K562 (cell line): ENCODE results near the gene TECPR1. TPM values are rescaled to one million over a fixed set of nuclear protein-coding genes. Genes with fewer than 3 reads are reported as not detected.
A peak's percentile ranks its signal among the peaks of the same experiment; 100 is the strongest.

ENCODE experiments used
- ARID1B ChIP-seq: fragments of 450-650 bp; IDR thresholded peaks from 2 replicates; pipeline ENCODE4 v1.6.1; 2016; ENCODE audit warnings: antibody characterized with exemption, mild to moderate bottlenecking, inconsistent platforms
- CBFA2T3 ChIP-seq: fragments of 450-650 bp; IDR thresholded peaks from 2 replicates; pipeline ENCODE4 v1.6.1; 2017
- DIDO1 ChIP-seq: fragments of 450-650 bp; IDR thresholded peaks from 2 replicates; pipeline ENCODE4 v1.6.1; 2016; ENCODE audit warnings: low read depth, missing biosample characterization, missing genetic modification characterization
- DPF2 ChIP-seq: fragments of 450-650 bp; IDR thresholded peaks from 2 replicates; pipeline ENCODE4 v1.6.1; 2016
- HDAC1 ChIP-seq, 2 experiments: fragments of 450-650 bp; IDR thresholded peaks; 2 replicates each; pipeline ENCODE4 v1.6.1; 2016 to 2017; ENCODE audit warnings: inconsistent platforms in 1 of 2, mild to moderate bottlenecking in 1 of 2, moderate library complexity in 1 of 2
- KDM1A ChIP-seq, 2 experiments: fragments of 450-650 bp; IDR thresholded peaks; 2 replicates each; pipeline ENCODE4 v1.6.1; 2016; ENCODE audit warnings: mild to moderate bottlenecking in 2 of 2
- KLF16 ChIP-seq: IDR thresholded peaks from 2 replicates; pipeline ENCODE4 v1.6.1; 2016; ENCODE audit warnings: antibody characterized with exemption
- MCM3 ChIP-seq: fragments of 450-650 bp; IDR thresholded peaks from 2 replicates; pipeline ENCODE4 v1.6.1; 2016
- MECOM ChIP-seq: fragments of 250-450 bp; sonication (Bioruptor Pico); IDR thresholded peaks from 2 replicates; pipeline ENCODE4 v1.8.0; 2022; ENCODE audit warnings: inconsistent platforms
- MEF2A ChIP-seq: IDR thresholded peaks from 2 replicates; pipeline ENCODE4 v1.6.1; 2011; ENCODE audit warnings: low read depth, mild to moderate bottlenecking, low read length, moderate library complexity; ENCODE audit not compliant: control insufficient read depth
- NCOR1 ChIP-seq: fragments of 450-650 bp; IDR thresholded peaks from 2 replicates; pipeline ENCODE4 v1.6.1; 2016; ENCODE audit warnings: mild to moderate bottlenecking, moderate library complexity
- SMAD3 ChIP-seq: fragments of 450-650 bp; formaldehyde crosslinking; conservative IDR thresholded peaks from 2 replicates; pipeline ENCODE4 v1.4.0; 2020; ENCODE audit warnings: mild to moderate bottlenecking
- SMARCA4 ChIP-seq: fragments of 450-650 bp; IDR thresholded peaks from 2 replicates; pipeline ENCODE4 v1.6.1; 2016
- SMARCE1 ChIP-seq: fragments of 450-650 bp; IDR thresholded peaks from 2 replicates; pipeline ENCODE4 v1.7.1; 2016; ENCODE audit warnings: mild to moderate bottlenecking
- ZNF766 ChIP-seq: fragments of 200-800 bp; sonication (Bioruptor generic); conservative IDR thresholded peaks from 2 replicates; pipeline ENCODE4 v1.6.1; 2016; ENCODE audit warnings: missing genetic modification characterization, missing compliant biosample characterization
- polyA plus RNA-seq, 8 experiments: library from polyadenylated mRNA; depleted of rRNA in 4 of 8; stranded (reverse) in 5 of 8; unstranded in 3 of 8; fragments of >200 nt; fragmentation: Nextera tagmentation in 2 of 8; fragmentation: Illumina TruSeq in 1 of 8; extraction: Ambion mirVana in 2 of 8; extraction: Trizol in 1 of 8; gene quantifications; 2 replicates each; pipeline versions ENCODE4 v1.2.1 to v1.2.3, GENCODE V29; 2011 to 2014; ENCODE audit warnings: inconsistent platforms in 1 of 8, missing spikeins in 1 of 8
- total RNA-seq, 7 experiments: library from RNA; depleted of rRNA in 6 of 7; stranded (reverse); fragments of >200 nt in 6 of 7; fragmentation: Illumina TruSeq in 2 of 7; extraction: Trizol in 2 of 7; gene quantifications; 2 replicates each; pipeline versions ENCODE4 v1.2.1 to v1.2.3, GENCODE V29; 2011 to 2021; ENCODE audit warnings: low replicate concordance in 1 of 7
- TF ChIP-seq, protein P1 (sequence below): fragments of 450-650 bp; IDR thresholded peaks from 2 replicates; pipeline ENCODE4 v1.6.1; 2016; ENCODE audit warnings: borderline replicate concordance
- TF ChIP-seq, protein P2 (sequence below): fragments of 250-450 bp; sonication (Bioruptor Pico); IDR thresholded peaks from 2 replicates; pipeline ENCODE4 v1.9.0; 2021; ENCODE audit warnings: mild to moderate bottlenecking, inconsistent platforms
- TF ChIP-seq, protein P3 (sequence below), 2 experiments: fragments of 450-650 bp; IDR thresholded peaks; 2 replicates each; pipeline ENCODE4 v1.6.1; 2016

Gene TECPR1
- total and polyA plus RNA-seq, 9 of the 15 experiments (the other 6 are each of a cell fraction or from before 2014, with no cell fraction given): 0.17 to 15.0 (median 2.2) TPM

DNA sequence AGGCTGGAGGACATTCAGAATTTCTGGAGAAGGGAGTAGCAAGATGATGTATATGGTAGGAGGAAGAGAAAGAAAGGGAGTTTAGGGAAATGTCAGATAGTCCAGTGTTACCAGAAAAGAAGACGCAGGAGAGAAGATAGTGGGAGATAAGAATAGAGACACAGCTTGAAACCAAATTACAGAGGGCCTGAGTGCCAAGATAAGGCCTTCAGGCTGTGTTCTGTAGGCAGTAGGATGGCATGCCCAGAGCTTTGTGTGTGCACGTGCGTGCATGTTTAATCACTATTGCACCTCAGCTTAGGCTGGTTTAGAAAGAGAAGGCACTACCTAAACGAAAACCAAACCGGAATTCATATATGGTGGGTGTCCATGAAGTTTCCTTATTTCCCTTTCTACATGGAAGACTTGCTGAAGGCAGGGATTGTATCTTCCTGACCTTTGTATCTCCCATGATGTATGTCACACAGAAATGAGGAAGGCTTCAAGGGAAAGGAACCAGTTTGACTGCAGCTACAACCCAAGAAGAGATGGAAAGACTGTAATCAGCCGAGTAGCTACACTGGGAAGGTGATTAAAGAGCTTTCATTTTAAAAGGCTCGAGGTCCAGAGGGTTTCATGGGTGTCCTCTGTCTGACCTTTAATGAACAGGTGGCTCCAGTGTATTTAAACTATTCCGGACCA lies 76.6 kb downstream of the TECPR1 start (continued):
- TF ChIP-seq, protein P1, sequence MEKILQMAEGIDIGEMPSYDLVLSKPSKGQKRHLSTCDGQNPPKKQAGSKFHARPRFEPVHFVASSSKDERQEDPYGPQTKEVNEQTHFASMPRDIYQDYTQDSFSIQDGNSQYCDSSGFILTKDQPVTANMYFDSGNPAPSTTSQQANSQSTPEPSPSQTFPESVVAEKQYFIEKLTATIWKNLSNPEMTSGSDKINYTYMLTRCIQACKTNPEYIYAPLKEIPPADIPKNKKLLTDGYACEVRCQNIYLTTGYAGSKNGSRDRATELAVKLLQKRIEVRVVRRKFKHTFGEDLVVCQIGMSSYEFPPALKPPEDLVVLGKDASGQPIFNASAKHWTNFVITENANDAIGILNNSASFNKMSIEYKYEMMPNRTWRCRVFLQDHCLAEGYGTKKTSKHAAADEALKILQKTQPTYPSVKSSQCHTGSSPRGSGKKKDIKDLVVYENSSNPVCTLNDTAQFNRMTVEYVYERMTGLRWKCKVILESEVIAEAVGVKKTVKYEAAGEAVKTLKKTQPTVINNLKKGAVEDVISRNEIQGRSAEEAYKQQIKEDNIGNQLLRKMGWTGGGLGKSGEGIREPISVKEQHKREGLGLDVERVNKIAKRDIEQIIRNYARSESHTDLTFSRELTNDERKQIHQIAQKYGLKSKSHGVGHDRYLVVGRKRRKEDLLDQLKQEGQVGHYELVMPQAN: no peak
- TF ChIP-seq HDAC1 (IDR thresholded peaks at IDR 0.05): peak in 1 of 2 experiments; percentile 50; a peak in 1 of 4 replicates
- TF ChIP-seq DPF2: peak; percentile 65
- peak; percentile 67; the same call in 1 of the 2 replicates for TF ChIP-seq NCOR1
- TF ChIP-seq, protein P2, sequence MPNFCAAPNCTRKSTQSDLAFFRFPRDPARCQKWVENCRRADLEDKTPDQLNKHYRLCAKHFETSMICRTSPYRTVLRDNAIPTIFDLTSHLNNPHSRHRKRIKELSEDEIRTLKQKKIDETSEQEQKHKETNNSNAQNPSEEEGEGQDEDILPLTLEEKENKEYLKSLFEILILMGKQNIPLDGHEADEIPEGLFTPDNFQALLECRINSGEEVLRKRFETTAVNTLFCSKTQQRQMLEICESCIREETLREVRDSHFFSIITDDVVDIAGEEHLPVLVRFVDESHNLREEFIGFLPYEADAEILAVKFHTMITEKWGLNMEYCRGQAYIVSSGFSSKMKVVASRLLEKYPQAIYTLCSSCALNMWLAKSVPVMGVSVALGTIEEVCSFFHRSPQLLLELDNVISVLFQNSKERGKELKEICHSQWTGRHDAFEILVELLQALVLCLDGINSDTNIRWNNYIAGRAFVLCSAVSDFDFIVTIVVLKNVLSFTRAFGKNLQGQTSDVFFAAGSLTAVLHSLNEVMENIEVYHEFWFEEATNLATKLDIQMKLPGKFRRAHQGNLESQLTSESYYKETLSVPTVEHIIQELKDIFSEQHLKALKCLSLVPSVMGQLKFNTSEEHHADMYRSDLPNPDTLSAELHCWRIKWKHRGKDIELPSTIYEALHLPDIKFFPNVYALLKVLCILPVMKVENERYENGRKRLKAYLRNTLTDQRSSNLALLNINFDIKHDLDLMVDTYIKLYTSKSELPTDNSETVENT (CRISPR knock-in tag): no peak
- peak; percentile 53; the same call in 1 of the 2 replicates for TF ChIP-seq SMARCA4
- TF ChIP-seq SMARCE1: 0 out of 2 replicates have a peak, but pooled peaks have one; percentile 35
- peak; percentile 43; the same call in 1 of the 2 replicates for TF ChIP-seq MECOM (CRISPR knock-in tag)
- TF ChIP-seq ARID1B: peak; percentile 82
- TF ChIP-seq, protein P3, sequence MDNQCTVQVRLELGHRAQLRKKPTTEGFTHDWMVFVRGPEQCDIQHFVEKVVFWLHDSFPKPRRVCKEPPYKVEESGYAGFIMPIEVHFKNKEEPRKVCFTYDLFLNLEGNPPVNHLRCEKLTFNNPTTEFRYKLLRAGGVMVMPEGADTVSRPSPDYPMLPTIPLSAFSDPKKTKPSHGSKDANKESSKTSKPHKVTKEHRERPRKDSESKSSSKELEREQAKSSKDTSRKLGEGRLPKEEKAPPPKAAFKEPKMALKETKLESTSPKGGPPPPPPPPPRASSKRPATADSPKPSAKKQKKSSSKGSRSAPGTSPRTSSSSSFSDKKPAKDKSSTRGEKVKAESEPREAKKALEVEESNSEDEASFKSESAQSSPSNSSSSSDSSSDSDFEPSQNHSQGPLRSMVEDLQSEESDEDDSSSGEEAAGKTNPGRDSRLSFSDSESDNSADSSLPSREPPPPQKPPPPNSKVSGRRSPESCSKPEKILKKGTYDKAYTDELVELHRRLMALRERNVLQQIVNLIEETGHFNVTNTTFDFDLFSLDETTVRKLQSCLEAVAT (IDR thresholded peaks at IDR 0.05): no peak
- no peak for TF ChIP-seq MEF2A
- no peak for TF ChIP-seq MCM3
- 0 out of 2 replicates have a peak, but pooled peaks have one; percentile 35 for TF ChIP-seq ZNF766 (CRISPR knock-in tag)
- peak; percentile 38 to 55; a peak in 2 of 4 replicates for TF ChIP-seq KDM1A (IDR thresholded peaks at IDR 0.05)
- 0 out of 2 replicates have a peak, but pooled peaks have one; percentile 50 for TF ChIP-seq SMAD3 (CRISPR knock-in tag)
- 0 out of 2 replicates have a peak, but pooled peaks have one; percentile 11 for TF ChIP-seq DIDO1 (tag)
- TF ChIP-seq CBFA2T3: peak; percentile 87
- TF ChIP-seq KLF16: peak; percentile 47; the same call in 1 of the 2 replicates
